ENCODE data around the gene DCLRE1C.
"Not testable (repeated sequence)": the region's sequence is repeated elsewhere in the genome, so short reads cannot be mapped to it uniquely, and the experiment has no call there.

The DCLRE1C gene

GRCh38 chr10:14942950-14943338, 11.0 kb downstream of the DCLRE1C start:
- not testable (repeated sequence) for DNase-seq

- DNase-seq: not testable (repeated sequence)
Measured at GRCh38 chr10:14942147-14942949, 11.5 kb downstream of the DCLRE1C start.

GRCh38 chr10:14938971-14939370, 14.9 kb downstream of the DCLRE1C start:
- not testable (repeated sequence) for DNase-seq

- DNase-seq: no peak
Measured at GRCh38 chr10:14936584-14936983, 17.3 kb downstream of the DCLRE1C start.

GRCh38 chr10:14930610-14931009, 23.3 kb downstream of the DCLRE1C start:
- no peak for DNase-seq

GRCh38 chr10:14926722-14927416, 27.0 kb downstream of the DCLRE1C start:
- DNase-seq: no peak

GRCh38 chr10:14926061-14926470, 27.8 kb downstream of the DCLRE1C start:
- DNase-seq: no peak

GRCh38 chr10:14925268-14925667, 28.6 kb downstream of the DCLRE1C start:
- DNase-seq: no peak

- DNase-seq: no peak
Measured at GRCh38 chr10:14924013-14924412, 29.9 kb downstream of the DCLRE1C start.

GRCh38 chr10:14918964-14919363, 34.9 kb downstream of the DCLRE1C start:
- DNase-seq: no peak

GRCh38 chr10:14917827-14918226, 36.1 kb downstream of the DCLRE1C start:
- no peak for DNase-seq

GRCh38 chr10:14916600-14916999, 37.3 kb downstream of the DCLRE1C start:
- no peak for DNase-seq

GRCh38 chr10:14911801-14912200, 42.1 kb downstream of the DCLRE1C start:
- no peak for DNase-seq

GRCh38 chr10:14910953-14911352, 42.9 kb downstream of the DCLRE1C start:
- DNase-seq: no peak

GRCh38 chr10:14909101-14909500, 44.8 kb downstream of the DCLRE1C start:
- no peak for DNase-seq

- DNase-seq: not testable (repeated sequence)
Measured at GRCh38 chr10:14907591-14907990, 46.3 kb downstream of the DCLRE1C start.

GRCh38 chr10:14906765-14907164, 47.1 kb downstream of the DCLRE1C start:
- DNase-seq: no peak

- DNase-seq: no peak
Measured at GRCh38 chr10:14905890-14906289, 48.0 kb downstream of the DCLRE1C start.

- no peak for DNase-seq
Measured at GRCh38 chr10:14904864-14905263, 49.0 kb downstream of the DCLRE1C start.

GRCh38 chr10:14904316-14904732, 49.6 kb downstream of the DCLRE1C start:
- DNase-seq: no peak

- no peak for DNase-seq
Measured at GRCh38 chr10:14891151-14891550, 62.7 kb downstream of the DCLRE1C start.

- DNase-seq: no peak
Measured at GRCh38 chr10:14889318-14889717, 64.6 kb downstream of the DCLRE1C start.

- no peak for DNase-seq
Measured at GRCh38 chr10:14884082-14884481, 69.8 kb downstream of the DCLRE1C start.

- DNase-seq: no peak
Measured at GRCh38 chr10:14880229-14880628, 73.7 kb downstream of the DCLRE1C start.

- no peak for DNase-seq
Measured at GRCh38 chr10:14879928-14880193, 74.0 kb downstream of the DCLRE1C start.

All from activated effector memory CD4-positive, alpha-beta T cell treated with Interleukin-2 at 50 U/mL for 16 hours (primary cell).